Neural cell (in vitro differentiated cells): ENCODE results near the gene MDFIC2. TPM values are rescaled to one million over a fixed set of nuclear protein-coding genes. Genes with fewer than 3 reads are reported as not detected.

Experiments used
- H2AFZ ChIP-seq: fragments of 200-600, 300-800 bp; sonication (generic), shearing (Covaris generic); 2 replicates; pipeline ENCODE4 v1.6.0; 2014; ENCODE audit warnings: low read depth, mild to moderate bottlenecking, antibody characterized with exemption, low read length, moderate library complexity
- H3F3A ChIP-seq: fragments of 200-600 bp; shearing (Covaris generic); 2 replicates; pipeline ENCODE4 v1.6.1; 2016; ENCODE audit warnings: mild to moderate bottlenecking, moderate library complexity, mixed read lengths, antibody characterized with exemption, low read length; ENCODE audit not compliant: insufficient read depth, poor library complexity, severe bottlenecking
- H3K27ac ChIP-seq: fragments of 200-600, 300-800 bp; sonication (generic), shearing (Covaris generic); 2 replicates; pipeline ENCODE4 v1.5.1; 2014; ENCODE audit warnings: mild to moderate bottlenecking, low read length, moderate library complexity
- H3K27me3 ChIP-seq: fragments of 300-800, 200-600 bp; sonication (generic), shearing (Covaris generic); 2 replicates; pipeline ENCODE4 v1.6.0; 2014; ENCODE audit warnings: mild to moderate bottlenecking, low read depth, low read length, moderate library complexity; ENCODE audit not compliant: insufficient read depth
- H3K36me3 ChIP-seq: fragments of 300-800, 200-600 bp; sonication (generic), shearing (Covaris generic); 2 replicates; pipeline ENCODE4 v1.5.1; 2014; ENCODE audit warnings: mild to moderate bottlenecking, antibody characterized with exemption, low read length, moderate library complexity; ENCODE audit not compliant: insufficient read depth
- H3K4me2 ChIP-seq: fragments of 300-800, 200-600 bp; sonication (generic), shearing (Covaris generic); 2 replicates; pipeline ENCODE4 v1.6.0; 2014; ENCODE audit warnings: mild to moderate bottlenecking, low read length
- H3K4me3 ChIP-seq: fragments of 300-800, 200-600 bp; sonication (generic), shearing (Covaris generic); 2 replicates; pipeline ENCODE4 v1.5.1; 2014; ENCODE audit warnings: mild to moderate bottlenecking, low read length, moderate library complexity
- H3K79me2 ChIP-seq: fragments of 200-600 bp; shearing (Covaris generic); replicated peaks from 2 replicates; pipeline ENCODE4 v1.6.0; 2014; ENCODE audit warnings: mild to moderate bottlenecking, low read length, moderate library complexity; ENCODE audit not compliant: insufficient read depth
- H3K9ac ChIP-seq: fragments of 300-800, 200-600 bp; sonication (generic), shearing (Covaris generic); 2 replicates; pipeline ENCODE4 v1.6.1; 2016; ENCODE audit warnings: mild to moderate bottlenecking, low read length, mixed read lengths
- H3K9me2 ChIP-seq: fragments of 200-600 bp; shearing (Covaris generic); 2 replicates; pipeline ENCODE4 v1.6.1; 2016; ENCODE audit warnings: mild to moderate bottlenecking, low read length, mixed read lengths; ENCODE audit not compliant: insufficient read depth
- H3K9me3 ChIP-seq: fragments of 200-600, 300-800 bp; sonication (generic), shearing (Covaris generic); 2 replicates; pipeline ENCODE4 v1.6.1; 2016; ENCODE audit warnings: mild to moderate bottlenecking, mixed run types, low read length, moderate library complexity, mixed read lengths
- H4K20me1 ChIP-seq: fragments of 200-600 bp; shearing (Covaris generic); 2 replicates; pipeline ENCODE4 v1.6.1; 2016; ENCODE audit warnings: mild to moderate bottlenecking, mixed run types; ENCODE audit not compliant: insufficient read depth
- CTCF ChIP-seq: fragments of 450-650 bp; IDR thresholded peaks from 2 replicates; pipeline ENCODE4 v1.5.1; 2014; ENCODE audit warnings: antibody characterized with exemption, mild to moderate bottlenecking, moderate library complexity; ENCODE audit not compliant: poor library complexity, severe bottlenecking
- EP300 ChIP-seq: fragments of 450-650 bp; conservative IDR thresholded peaks from 2 replicates; pipeline ENCODE4 v1.6.1; 2014; ENCODE audit warnings: antibody characterized with exemption, mild to moderate bottlenecking, moderate library complexity; ENCODE audit not compliant: poor library complexity, severe bottlenecking
- EZH2 ChIP-seq: fragments of 200-600, 300-800 bp; shearing (Covaris generic), sonication (generic); IDR thresholded peaks from 2 replicates; pipeline ENCODE4 v1.6.1; 2014; ENCODE audit warnings: antibody characterized with exemption, low read length, borderline replicate concordance, mild to moderate bottlenecking; ENCODE audit not compliant: insufficient read depth, poor library complexity, severe bottlenecking
- MXI1 ChIP-seq: fragments of 450-650 bp; conservative IDR thresholded peaks from 2 replicates; pipeline ENCODE4 v1.6.1; 2014; ENCODE audit warnings: antibody characterized with exemption, mild to moderate bottlenecking; ENCODE audit not compliant: poor library complexity, severe bottlenecking
- POLR2AphosphoS5 ChIP-seq: IDR thresholded peaks from 2 replicates; pipeline ENCODE4 v1.6.1; 2012
- RAD21 ChIP-seq: fragments of 450-650 bp; conservative IDR thresholded peaks from 2 replicates; pipeline ENCODE4 v1.6.1; 2014; ENCODE audit warnings: antibody characterized with exemption, mild to moderate bottlenecking, moderate library complexity
- REST ChIP-seq: IDR thresholded peaks from 2 replicates; pipeline ENCODE4 v1.6.1; 2012; ENCODE audit warnings: borderline replicate concordance
- SMC3 ChIP-seq: fragments of 450-650 bp; conservative IDR thresholded peaks from 2 replicates; pipeline ENCODE4 v1.6.1; 2014; ENCODE audit warnings: antibody characterized with exemption, mild to moderate bottlenecking, moderate library complexity; ENCODE audit not compliant: poor library complexity
- TAF1 ChIP-seq: IDR thresholded peaks from 2 replicates; pipeline ENCODE4 v1.6.1; 2012; ENCODE audit warnings: low read depth
- polyA plus RNA-seq: library from polyadenylated mRNA; depleted of rRNA; stranded (reverse); fragments of >200 nt; gene quantifications from 2 replicates; pipeline ENCODE4 v1.2.3, GENCODE V29; 2014

MDFIC2 gene
- polyA plus RNA-seq, 1 donor from 2014 or later: not detected

GRCh38 chr3:70225146-70225545 is 87.3 kb downstream of the MDFIC2 start:
- Histone ChIP-seq H3K4me2 (no peak overlapping the region), H3K36me3 (no peaks in the 10 kb centered on the region), H3K79me2 (no peaks in the 10 kb centered on the region), H3F3A (no peaks in the 10 kb centered on the region), H3K9ac (no peak overlapping the region), H4K20me1 (no peaks in the 10 kb centered on the region), H3K9me3 (no peaks in the 10 kb centered on the region), H3K9me2 (no peaks in the 10 kb centered on the region), H3K27me3 (no peaks in the 10 kb centered on the region), H2AFZ (no peak overlapping the region), H3K4me3 (no peak overlapping the region), H3K27ac (no peak overlapping the region)
- TF ChIP-seq REST (no peak), EZH2 (no peak), CTCF (no peak), MXI1 (no peak), POLR2AphosphoS5 (no peak), RAD21 (no peak), EP300 (no peak), TAF1 (no peak), SMC3 (no peak)

DNA sequence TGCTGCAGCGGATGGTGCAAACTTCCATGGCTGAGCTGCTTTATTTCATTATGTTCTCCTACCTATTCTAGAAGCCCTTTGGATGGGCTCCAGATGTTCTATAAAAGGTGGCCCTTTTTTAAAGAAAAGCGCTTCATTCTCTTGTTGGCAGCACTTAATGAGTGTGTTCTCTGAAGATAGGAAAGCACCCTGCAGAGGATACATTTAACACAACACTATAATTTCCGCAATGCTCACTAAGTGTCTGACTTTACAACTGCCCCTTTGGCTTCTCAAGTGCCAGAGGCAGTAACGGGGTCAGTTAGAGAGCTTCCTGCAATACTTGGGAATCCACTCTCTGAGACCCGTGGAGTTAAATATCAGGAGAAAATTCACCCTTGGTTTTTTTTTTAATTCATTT is 88.1 kb downstream of the MDFIC2 start:
- TF ChIP-seq RAD21 (no peak), POLR2AphosphoS5 (peak; percentile 55)
- no peak overlapping the region for H3K4me2 ChIP-seq
- no peak overlapping the region for H2AFZ ChIP-seq

GRCh38 chr3:70218471-70218870 is 94.0 kb downstream of the MDFIC2 start:
- Histone ChIP-seq H3K27ac (no peak overlapping the region), H3K36me3 (no peaks in the 10 kb centered on the region), H2AFZ (no peak overlapping the region), H3K27me3 (no peaks in the 10 kb centered on the region), H3K9me3 (no peaks in the 10 kb centered on the region), H3K4me3 (no peak overlapping the region), H3K79me2 (no peaks in the 10 kb centered on the region), H3K9me2 (no peaks in the 10 kb centered on the region), H3K4me2 (no peak overlapping the region), H4K20me1 (no peaks in the 10 kb centered on the region), H3F3A (no peaks in the 10 kb centered on the region), H3K9ac (no peak overlapping the region)
- TF ChIP-seq RAD21: no peak
- no peak for TF ChIP-seq MXI1
- TF ChIP-seq SMC3: no peak
- no peak for TF ChIP-seq EP300
- TF ChIP-seq EZH2: no peak
- no peak for TF ChIP-seq TAF1
- no peak for TF ChIP-seq REST
- TF ChIP-seq CTCF: no peak
- TF ChIP-seq POLR2AphosphoS5: no peak

More for the DNA sequence above, 88.1 kb downstream of the MDFIC2 start:
- Histone ChIP-seq H3K79me2 (no peaks in the 10 kb centered on the region), H3K9ac (no peak overlapping the region), H3K4me3 (no peak overlapping the region), H3K9me2 (no peaks in the 10 kb centered on the region), H4K20me1 (no peaks in the 10 kb centered on the region), H3F3A (no peaks in the 10 kb centered on the region), H3K27me3 (no peaks in the 10 kb centered on the region), H3K36me3 (no peaks in the 10 kb centered on the region), H3K9me3 (no peaks in the 10 kb centered on the region), H3K27ac (no peak overlapping the region)
